GM12872 (cell line): ENCODE results near the gene RIMKLA.

ENCODE experiments used
- TF ChIP-seq, protein P1 (sequence below): IDR thresholded peaks from 3 replicates; pipeline ENCODE4 v1.5.1; 2011; ENCODE audit warnings: low read depth, mild to moderate bottlenecking, low read length, moderate library complexity; ENCODE audit not compliant: insufficient read depth

RIMKLA gene

DNA sequence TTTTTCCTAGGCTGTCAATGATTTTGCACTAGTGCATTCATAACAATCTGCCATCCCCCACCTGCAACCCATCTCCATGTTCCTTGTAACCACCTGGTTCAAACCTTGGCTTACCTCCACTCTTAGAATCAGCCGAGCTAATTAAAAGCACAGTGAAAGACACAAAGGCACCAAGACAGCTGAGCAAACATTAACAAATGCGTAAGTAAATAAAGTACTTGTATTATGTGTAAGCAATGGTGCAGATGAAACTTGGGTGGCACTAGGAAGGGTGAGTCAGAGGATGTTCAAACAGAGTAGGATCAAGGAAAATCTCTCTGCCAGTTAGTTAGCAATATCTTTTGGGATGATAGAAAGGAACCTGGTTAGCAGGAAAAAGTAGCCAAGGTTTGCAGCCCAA, 40.5 kb upstream of the RIMKLA start:
- TF ChIP-seq, protein P1, sequence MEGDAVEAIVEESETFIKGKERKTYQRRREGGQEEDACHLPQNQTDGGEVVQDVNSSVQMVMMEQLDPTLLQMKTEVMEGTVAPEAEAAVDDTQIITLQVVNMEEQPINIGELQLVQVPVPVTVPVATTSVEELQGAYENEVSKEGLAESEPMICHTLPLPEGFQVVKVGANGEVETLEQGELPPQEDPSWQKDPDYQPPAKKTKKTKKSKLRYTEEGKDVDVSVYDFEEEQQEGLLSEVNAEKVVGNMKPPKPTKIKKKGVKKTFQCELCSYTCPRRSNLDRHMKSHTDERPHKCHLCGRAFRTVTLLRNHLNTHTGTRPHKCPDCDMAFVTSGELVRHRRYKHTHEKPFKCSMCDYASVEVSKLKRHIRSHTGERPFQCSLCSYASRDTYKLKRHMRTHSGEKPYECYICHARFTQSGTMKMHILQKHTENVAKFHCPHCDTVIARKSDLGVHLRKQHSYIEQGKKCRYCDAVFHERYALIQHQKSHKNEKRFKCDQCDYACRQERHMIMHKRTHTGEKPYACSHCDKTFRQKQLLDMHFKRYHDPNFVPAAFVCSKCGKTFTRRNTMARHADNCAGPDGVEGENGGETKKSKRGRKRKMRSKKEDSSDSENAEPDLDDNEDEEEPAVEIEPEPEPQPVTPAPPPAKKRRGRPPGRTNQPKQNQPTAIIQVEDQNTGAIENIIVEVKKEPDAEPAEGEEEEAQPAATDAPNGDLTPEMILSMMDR: no peak

DNA sequence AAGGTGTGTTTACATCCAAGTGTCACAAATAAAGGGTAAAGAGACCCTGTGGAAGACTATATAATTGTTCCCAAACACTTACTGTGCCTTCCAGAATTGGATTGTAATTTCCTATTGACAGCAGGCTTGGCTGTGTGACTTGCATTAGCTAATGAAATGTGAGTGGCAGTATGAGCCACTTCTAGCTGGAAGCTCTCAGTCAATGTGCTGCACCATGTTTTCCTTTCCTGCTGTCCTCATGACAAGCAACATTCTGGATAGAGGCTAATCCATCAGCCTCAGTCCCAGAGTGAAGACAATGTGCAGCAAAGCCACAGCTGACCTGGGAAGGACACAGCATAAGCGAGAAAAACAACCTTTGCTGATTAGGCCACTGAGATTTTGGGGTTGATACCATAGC, 39.7 kb upstream of the RIMKLA start:
- TF ChIP-seq, protein P1: no peak

DNA sequence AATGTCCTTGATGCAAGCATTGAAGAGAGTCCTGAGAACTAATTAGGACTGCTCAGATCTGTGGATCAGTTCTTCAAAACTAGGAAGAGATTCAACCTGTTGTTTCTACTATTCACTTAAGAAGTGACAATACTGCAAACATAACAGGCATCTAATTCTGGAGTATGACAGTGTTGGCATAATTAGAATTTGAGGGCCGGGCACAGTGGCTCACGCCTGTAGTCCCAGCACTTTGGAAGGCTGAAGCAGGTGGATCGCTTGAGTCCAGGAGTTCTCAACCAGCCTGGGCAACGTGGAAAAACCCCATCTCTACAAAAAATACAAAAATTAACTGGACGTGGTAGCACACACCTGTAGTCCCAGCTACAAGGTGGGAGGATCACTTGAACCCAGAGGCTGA, 37.5 kb upstream of the RIMKLA start:
- TF ChIP-seq, protein P1: no peak

DNA sequence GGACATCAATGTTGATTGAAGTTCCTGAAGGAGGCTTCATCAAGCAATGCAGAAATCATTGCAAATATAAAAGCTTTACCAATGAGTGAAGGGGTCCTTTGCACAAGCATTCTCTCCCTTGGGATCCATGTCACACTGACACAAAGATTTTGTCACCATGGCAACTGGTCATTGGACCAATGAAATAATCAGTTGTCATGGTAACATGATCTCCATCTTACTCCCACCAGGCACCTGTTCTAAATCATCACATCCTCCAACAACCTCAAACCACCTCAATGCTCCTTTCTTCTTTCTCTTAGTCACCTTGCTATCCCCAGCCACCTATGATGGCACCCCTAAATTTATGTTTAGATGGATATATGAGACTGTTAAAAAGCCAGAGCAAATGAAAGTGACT, 32.1 kb upstream of the RIMKLA start:
- TF ChIP-seq, protein P1: no peak

DNA sequence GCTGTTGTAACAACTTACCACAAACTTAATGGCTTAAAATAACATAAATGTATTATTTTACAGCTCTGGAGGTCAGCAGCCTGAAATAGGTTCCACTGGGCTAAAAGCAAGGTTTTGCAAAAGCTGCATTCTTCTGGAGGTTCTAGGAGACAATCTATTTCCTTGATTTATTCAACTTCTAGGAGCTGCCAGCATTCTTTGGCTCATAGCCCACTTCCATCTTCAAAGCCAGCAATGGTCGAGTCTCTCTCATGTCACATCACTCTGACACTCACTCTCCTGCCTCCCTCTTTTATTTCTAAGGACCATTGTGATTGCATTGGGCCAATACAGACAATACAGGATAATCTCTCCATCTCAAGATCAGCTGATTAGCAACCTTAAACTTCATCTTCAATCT, 30.5 kb upstream of the RIMKLA start:
- TF ChIP-seq, protein P1: no peak

DNA sequence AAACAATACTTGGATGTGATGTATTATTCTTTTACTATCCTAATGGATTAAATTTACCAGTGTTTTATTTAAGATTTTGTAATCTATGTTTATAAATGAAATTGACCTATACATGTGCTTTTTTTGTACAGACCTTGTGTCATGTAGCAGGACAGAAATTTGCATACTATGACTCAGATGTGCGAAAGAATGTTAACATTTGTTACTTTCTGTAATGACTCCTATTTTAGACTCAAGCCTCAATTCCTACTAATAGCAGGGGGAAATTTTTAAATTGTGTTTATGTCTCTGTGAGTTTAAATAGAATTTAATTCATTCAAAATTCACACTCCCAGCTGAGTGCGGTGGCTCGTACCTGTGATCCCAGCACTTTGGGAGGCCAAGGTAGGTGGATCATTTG, 21.8 kb upstream of the RIMKLA start:
- TF ChIP-seq, protein P1: no peak

DNA sequence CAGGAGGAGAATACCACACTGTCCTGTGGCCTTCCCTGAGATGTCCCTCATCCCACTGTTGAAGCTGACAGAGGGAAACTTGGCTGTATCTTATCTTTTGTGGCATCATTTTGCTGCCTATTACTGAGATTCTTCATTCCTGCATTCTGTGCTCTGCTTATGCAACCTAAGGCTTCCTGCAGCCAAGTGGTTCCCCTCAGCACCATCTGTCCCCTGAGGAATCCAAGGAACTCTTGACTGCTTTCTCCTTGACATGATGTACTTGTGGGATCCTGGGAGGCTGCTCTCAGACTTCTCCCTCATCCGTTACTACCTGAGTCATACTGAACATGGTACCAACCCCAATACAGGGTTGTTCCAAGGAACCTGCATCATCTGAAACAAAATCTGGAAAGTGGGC, 21.1 kb upstream of the RIMKLA start:
- TF ChIP-seq, protein P1: no peak

DNA sequence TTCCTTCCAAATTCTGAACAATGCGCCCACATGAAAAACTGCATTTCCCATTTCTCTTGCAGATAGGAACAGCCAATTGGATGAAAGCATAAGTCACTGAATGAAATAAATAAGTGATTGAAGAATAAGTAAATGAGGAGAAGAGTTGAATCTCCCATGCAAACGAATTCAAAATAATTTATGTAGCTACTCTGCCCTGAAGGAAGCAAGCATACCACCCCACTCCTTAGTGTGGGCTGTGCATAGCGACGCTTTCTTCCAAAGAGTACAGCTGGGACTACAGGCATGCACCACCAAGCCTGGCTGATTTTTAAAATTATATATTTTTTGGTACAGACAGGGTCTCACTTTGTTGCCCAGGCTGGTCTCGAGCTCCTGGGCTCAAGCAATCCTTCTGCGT, 16.5 kb upstream of the RIMKLA start:
- TF ChIP-seq, protein P1: no peak
